Measurements from ENCODE around the gene CPN1. TPM values are rescaled to one million over a fixed set of nuclear protein-coding genes. Genes with fewer than 3 reads are reported as not detected.
"Not testable (repeated sequence)": the region's sequence is repeated elsewhere in the genome, so short reads cannot be mapped to it uniquely, and the experiment has no call there.

CPN1 gene
- total RNA-seq, 4 donors from 2014 or later: not detected

- no peaks in the 10 kb centered on the region for H3K9me3 ChIP-seq
- no peaks in the 10 kb centered on the region for H3K4me1 ChIP-seq
- H3K27me3 ChIP-seq: no peaks in the 10 kb centered on the region
- TF ChIP-seq POLR2A (IDR thresholded peaks at IDR 0.05): no peak
- TF ChIP-seq, protein P1, sequence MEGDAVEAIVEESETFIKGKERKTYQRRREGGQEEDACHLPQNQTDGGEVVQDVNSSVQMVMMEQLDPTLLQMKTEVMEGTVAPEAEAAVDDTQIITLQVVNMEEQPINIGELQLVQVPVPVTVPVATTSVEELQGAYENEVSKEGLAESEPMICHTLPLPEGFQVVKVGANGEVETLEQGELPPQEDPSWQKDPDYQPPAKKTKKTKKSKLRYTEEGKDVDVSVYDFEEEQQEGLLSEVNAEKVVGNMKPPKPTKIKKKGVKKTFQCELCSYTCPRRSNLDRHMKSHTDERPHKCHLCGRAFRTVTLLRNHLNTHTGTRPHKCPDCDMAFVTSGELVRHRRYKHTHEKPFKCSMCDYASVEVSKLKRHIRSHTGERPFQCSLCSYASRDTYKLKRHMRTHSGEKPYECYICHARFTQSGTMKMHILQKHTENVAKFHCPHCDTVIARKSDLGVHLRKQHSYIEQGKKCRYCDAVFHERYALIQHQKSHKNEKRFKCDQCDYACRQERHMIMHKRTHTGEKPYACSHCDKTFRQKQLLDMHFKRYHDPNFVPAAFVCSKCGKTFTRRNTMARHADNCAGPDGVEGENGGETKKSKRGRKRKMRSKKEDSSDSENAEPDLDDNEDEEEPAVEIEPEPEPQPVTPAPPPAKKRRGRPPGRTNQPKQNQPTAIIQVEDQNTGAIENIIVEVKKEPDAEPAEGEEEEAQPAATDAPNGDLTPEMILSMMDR (IDR thresholded peaks at IDR 0.05): no peak
- no peak overlapping the region for H3K27ac ChIP-seq
- DNase-seq: no peak
- no peak overlapping the region for H3K4me3 ChIP-seq
- no peaks in the 10 kb centered on the region for H3K36me3 ChIP-seq
Observed at GRCh38 chr10:100100651-100101184, 19.0 kb upstream of the CPN1 start.

GRCh38 chr10:100089241-100089640 lies 7.6 kb upstream of the CPN1 start:
- TF ChIP-seq POLR2A (IDR thresholded peaks at IDR 0.05): no peak
- TF ChIP-seq, protein P1 (IDR thresholded peaks at IDR 0.05): no peak
- no peaks in the 10 kb centered on the region for H3K27me3 ChIP-seq
- no peaks in the 10 kb centered on the region for H3K36me3 ChIP-seq
- H3K4me1 ChIP-seq: no peaks in the 10 kb centered on the region
- no peak overlapping the region for H3K4me3 ChIP-seq
- H3K27ac ChIP-seq: no peak overlapping the region
- DNase-seq: no peak
- no peaks in the 10 kb centered on the region for H3K9me3 ChIP-seq

DNA sequence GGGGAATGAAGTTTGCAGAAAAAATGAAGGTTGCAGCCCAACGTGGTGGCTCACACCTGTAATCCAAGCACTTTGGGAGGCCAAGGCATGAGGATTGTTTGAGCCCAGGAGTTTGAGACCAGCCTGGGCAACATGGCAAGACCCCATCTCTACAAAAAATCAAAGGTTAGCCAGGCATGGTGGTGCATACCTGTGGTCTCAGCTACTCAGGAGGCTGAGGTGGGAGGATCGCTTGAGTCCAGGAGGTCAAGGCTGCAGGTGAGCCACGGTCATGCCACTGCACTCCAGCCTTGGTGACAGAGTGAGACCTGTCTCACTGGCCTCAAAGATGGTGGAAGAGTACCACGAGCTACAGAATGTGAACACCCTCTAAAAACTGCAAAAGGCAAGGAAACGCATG lies 5.0 kb upstream of the CPN1 start:
- not testable (repeated sequence) for H3K4me1 ChIP-seq, H3K9me3 ChIP-seq, H3K36me3 ChIP-seq, DNase-seq, H3K27me3 ChIP-seq, H3K4me3 ChIP-seq, H3K27ac ChIP-seq

GRCh38 chr10:100085596-100085995 lies 3.9 kb upstream of the CPN1 start:
- Histone ChIP-seq H3K4me3 (no peak overlapping the region), H3K27ac (no peak overlapping the region), H3K4me1 (no peaks in the 10 kb centered on the region), H3K27me3 (no peaks in the 10 kb centered on the region), H3K9me3 (no peaks in the 10 kb centered on the region), H3K36me3 (no peaks in the 10 kb centered on the region)
- no peak for DNase-seq
- no peak for TF ChIP-seq POLR2A (IDR thresholded peaks at IDR 0.05)
- TF ChIP-seq, protein P1 (IDR thresholded peaks at IDR 0.05): no peak

GRCh38 chr10:100083623-100084022 lies 2.0 kb upstream of the CPN1 start:
- H3K4me3 ChIP-seq: no peak overlapping the region
- H3K27ac ChIP-seq: no peak overlapping the region
- no peaks in the 10 kb centered on the region for H3K9me3 ChIP-seq
- H3K36me3 ChIP-seq: no peaks in the 10 kb centered on the region
- no peaks in the 10 kb centered on the region for H3K27me3 ChIP-seq
- H3K4me1 ChIP-seq: no peaks in the 10 kb centered on the region
- TF ChIP-seq, protein P1 (IDR thresholded peaks at IDR 0.05): no peak
- TF ChIP-seq POLR2A (IDR thresholded peaks at IDR 0.05): no peak
- no peak for DNase-seq

DNA sequence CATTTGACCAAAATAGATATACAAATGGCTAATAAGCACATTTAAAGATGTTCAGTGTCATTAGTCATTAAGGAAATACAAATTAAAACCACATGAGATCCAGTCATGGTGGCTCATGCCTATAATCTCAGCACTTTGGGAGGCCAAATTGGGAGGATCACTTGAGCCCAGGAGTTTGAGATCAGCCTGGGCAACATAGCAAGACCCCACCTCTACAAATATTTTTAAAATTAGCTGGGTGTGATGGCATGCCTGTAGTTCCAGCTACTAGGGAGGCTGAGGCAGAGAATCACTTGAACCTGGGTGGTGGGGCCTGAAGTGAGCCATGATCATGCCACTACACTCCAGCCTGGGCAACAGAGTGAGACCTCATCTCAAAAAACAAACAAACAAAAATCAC lies 607 bp upstream of the CPN1 start:
- H3K27ac ChIP-seq, H3K27me3 ChIP-seq, H3K4me1 ChIP-seq, H3K36me3 ChIP-seq, H3K9me3 ChIP-seq, H3K4me3 ChIP-seq, DNase-seq: not testable (repeated sequence)

GRCh38 chr10:100076750-100077149 lies 4.9 kb downstream of the CPN1 start:
- H3K4me3 ChIP-seq: no peak overlapping the region
- H3K27ac ChIP-seq: no peak overlapping the region
- no peak for DNase-seq
- no peaks in the 10 kb centered on the region for H3K27me3 ChIP-seq
- no peaks in the 10 kb centered on the region for H3K36me3 ChIP-seq
- no peaks in the 10 kb centered on the region for H3K9me3 ChIP-seq
- TF ChIP-seq POLR2A (IDR thresholded peaks at IDR 0.05): no peak
- TF ChIP-seq, protein P1 (IDR thresholded peaks at IDR 0.05): no peak
- no peaks in the 10 kb centered on the region for H3K4me1 ChIP-seq
